Left ventricle myocardium superior (tissue), 1 donor: ENCODE results near the gene MAB21L4. TPM values are rescaled to one million over a fixed set of nuclear protein-coding genes. Genes with fewer than 3 reads are reported as not detected.

ENCODE experiments used
- ATAC-seq: fragments of 200-7000 bp; cut with Tn5 transposase; one replicate; pipeline ENCODE4 v1.9.1; 2020; ENCODE audit warnings: mild to moderate bottlenecking, moderate library complexity
- DNase-seq: peaks from one replicate; pipeline ENCODE4 v3.0.0-alpha.2; 2020
- intact Hi-C: fragments of 100-400 bp; cut with micrococcal nuclease; formaldehyde crosslinking; loops from one replicate; pipeline ENCODE4 v1.11.0; 2022
- total RNA-seq: library from RNA; stranded (reverse); fragmentation: NEBNext Ultra II Directional; extraction: Animal tissue kit (Norgen Biotek cat#: 25700); gene quantifications from one replicate; pipeline ENCODE4 v1.2.1, GENCODE V29; 2021
- donor health status: DM: no; HTN: yes; CAD: no; lungs with severe emphysema.

Gene MAB21L4
- total RNA-seq, 1 donor from 2014 or later = not detected

DNA sequence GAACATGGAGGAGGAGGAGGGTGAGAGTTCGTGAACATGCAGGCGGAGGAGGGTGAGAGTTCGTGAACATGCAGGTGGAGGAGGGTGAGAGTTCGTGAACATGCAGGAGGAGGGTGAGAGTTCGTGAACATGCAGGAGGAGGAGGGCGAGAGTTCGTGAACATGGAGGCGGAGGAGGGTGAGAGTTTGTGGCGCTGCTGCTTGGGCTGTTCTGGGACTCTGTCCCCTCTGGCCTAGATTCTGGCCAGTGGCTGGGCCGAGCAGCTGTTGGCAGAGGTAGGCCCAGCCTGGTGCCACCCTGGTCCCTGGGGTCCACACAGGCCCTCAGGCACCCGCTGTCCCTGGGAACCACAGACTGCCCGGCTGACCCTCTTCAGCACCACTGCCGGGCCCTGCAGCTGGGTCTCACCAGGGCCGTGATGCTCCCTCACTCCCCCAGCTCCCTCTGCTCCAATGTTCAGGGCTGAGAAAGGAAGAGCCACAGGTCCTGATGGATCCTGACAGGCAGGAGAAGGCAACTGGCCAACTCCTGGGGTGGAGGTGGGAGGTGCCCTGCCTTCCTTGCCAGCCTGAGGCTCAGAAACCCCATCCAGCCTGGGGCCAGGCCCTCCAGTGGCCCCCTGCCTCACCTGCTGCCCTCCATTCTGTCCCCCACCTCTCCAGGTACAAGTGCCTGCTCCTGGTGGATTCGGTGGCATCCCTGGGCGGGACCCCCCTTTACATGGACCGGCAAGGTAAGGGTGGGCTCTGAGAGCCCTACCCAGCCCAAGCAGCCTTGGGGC lies 23.4 kb downstream of the MAB21L4 start:
- ATAC-seq (no peak), DNase-seq (no peak)
- intact Hi-C loops = no loop called here

DNA sequence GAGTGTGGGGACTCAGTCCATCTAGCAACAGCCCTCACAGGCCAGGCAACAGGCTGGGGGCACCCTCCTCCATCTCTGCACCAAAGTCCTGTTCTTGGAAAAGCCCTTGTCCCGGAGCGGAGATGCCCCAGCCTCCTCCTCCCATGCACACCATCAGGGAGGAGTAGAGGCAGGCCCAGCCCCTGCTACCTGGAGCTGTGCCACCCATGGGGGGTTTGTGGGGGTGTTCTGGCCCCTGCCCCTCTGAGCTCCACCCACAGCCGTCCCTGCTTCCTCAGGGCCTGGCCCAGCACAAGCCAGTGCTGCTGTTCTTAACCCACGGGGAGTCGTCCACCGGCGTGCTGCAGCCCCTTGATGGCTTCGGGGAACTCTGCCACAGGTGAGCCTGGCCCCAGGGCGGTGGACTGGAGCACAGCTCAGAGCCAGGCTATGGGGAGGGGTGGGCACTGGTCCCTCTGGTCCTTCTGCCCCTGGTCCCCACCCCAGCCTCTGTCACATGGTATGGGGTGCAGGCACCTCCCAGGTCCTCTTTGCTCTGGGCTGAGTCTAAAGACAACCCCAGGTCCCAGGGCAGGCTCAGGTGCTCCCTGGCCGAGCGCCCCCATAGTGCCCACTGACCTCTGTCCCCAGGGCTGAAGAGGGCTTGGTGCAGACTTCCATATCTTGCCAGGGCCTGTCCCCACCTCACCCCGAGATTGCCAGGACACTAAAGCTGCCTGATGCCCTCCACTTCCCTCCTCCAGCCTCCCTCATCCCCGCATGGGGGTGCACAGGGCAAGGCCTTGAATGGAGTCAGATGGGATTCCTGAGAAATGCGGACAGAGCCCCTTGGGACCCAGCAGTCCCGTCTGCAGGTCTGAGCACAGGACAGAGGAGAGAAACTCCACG lies 24.6 kb downstream of the MAB21L4 start:
- intact Hi-C loops = no loop called here
- DNase-seq = no peak
- no peak for ATAC-seq

DNA sequence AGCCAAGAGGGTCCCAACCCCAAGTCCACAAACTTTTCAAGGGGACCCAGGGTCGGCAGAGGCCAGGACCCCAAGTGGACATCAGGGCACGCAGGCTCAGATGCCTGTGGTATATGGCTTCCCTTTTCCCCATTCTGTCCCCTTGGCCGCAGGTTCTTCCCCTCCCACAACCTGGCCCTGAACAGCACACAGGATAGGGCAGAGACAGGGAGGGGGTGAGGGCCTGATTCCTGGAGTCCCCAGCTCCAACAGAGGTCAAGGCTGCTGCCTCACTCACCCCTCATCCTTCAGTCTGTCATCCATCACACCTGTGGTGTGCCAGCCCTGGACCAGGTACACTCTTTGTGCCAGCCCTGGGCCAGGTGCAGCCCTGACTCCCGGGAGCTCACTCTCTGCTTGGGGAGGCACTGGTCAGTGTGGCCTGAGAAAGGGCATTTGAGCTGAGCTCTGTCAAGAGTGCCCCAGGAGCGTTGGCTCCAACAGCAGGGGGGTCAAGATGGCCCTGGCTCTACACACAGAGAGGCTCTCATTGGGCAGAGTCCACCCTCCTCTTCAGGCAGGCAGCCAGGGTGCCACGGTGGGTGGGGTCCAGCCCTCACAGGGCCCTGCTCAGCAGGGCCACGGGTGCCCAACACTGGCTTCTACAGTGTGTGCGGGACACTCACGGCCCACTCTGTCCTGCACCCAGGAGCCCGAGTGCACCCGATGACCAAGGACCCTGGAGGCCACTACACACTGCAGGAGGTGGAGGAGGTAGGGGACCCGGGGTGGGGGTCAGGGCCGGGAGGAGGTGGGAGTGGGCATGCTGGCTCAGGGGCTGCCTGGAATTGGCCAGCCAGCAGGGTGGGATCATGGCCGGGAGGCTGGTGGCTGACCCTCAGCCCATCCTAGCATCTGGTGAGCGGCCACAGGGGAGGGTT lies 25.7 kb downstream of the MAB21L4 start:
- DNase-seq = no peak
- intact Hi-C loops = no loop called here

DNA sequence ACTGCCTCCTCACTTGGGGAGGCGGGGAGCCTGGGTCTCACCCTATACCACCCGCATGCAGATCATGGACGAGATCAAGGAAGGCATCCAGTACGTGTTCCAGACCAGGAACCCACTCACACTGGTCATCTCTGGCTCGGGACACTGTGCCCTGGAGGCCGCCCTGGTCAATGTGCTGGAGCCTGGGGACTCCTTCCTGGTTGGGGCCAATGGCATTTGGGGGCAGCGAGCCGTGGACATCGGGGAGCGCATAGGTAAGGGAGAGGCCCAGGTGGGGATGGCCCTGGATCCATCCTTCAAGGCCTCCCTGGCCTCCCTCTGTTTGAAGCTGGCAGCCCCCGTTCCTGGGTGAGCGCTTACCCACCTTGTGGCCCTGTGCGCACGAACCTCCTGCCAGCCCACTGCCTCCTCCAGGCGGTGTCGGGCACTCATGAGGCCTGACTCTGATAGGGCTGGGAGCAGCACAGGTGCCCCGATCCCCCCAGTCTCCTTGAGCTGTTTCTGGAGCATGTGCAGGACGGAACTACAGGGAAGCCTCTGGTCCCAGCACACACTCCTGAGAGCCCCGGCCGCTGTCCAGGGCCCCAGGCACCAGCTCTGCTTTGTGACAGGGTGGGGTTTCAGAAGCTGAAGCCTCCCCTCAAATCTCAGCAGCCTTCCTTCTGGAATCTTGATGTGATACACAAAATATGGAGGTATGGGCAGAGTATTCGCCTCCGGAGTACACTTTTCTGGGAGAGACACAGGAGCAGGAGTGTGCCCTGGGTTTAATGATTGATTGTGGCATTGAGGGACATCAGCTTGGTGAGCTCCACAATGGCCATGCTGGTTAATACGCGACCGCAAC lies 26.6 kb downstream of the MAB21L4 start:
- ATAC-seq (no peak), DNase-seq (no peak)
- intact Hi-C loops = no loop called here

More for the DNA sequence above, 25.7 kb downstream of the MAB21L4 start:
- no peak for ATAC-seq

DNA sequence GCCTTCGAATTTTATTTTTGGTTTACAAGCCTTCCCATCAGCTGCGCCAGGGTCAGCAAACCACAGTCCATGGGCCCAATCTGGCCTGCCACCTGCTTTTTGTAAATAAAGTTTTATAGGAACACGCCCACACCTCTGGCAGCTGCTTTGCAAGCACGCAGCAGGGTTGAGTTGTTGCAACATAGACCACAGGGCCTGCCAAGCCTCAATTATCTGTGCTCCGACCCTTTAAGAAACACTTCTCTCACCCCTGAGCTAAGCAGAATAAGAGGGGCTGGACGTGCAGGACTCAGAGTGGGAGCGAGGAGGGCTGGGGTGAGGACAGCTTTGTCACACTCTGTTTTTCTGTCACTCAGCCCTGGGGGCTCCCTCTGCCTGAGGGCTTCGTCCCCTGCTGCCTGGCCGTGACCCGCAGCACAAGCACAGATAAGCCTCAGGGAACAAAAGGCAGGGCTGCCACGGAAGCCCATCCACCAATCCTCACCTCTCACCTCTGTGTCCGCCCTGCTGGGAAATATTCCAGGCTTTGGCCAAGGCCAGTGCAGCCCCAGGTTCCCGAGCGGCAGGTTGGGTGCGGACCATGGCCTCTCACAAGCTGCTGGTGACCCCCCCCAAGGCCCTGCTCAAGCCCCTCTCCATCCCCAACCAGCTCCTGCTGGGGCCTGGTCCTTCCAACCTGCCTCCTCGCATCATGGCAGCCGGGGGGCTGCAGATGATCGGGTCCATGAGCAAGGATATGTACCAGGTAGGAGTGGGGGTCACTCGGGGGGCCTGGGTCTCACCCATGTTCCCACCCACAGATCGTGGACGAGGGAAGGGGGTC lies 27.5 kb downstream of the MAB21L4 start, which contains the start of gene AGXT:
Gene AGXT, plus strand, starts transcription at position 539 of the 823 bp plus-strand sequence. Its CDS starts 42 bp downstream, at position 581.
- DNase-seq (no peak), ATAC-seq (no peak)
- intact Hi-C loops = no loop called here

DNA sequence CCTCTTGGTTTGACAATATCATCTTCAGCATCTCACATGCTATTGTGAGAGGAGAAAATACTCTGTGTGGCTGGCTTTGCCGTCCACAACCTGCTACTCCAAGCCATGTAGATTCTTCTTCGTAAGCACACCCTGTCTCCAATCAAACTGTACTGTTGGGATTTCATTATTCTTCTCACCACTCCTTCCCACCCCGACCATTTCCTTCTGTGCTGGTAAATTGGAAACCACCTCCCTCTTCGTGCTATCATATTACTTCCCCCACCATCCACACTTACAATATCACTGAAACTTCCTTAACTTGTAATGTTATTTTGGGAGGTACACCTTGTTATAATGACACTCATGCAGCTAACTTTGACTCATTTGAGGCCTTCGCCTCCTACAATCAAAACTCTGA lies 30.6 kb downstream of the MAB21L4 start:
- DNase-seq = no peak
- ATAC-seq = no peak
- intact Hi-C loops = no loop called here

DNA sequence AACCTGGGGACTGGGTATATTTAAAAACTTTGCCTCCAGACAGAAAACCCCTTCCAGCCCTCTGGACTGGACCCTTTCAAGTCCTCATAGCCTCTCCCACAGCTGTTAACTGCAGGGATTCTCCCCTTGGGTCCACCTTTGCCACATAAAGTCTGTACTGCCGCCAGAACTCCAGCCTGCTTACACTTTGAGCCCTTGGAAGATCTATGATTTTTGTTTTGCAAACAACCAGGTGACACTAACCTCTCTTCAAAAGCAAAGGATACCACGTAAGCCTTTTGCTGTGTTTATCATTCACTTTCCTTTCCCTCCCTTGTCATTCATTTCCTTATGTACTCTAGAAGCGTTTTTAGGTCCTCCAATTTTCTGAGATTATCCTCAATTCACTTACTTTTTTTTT lies 31.5 kb downstream of the MAB21L4 start:
- intact Hi-C loops = no loop called here
- no peak for DNase-seq
- no peak for ATAC-seq

DNA sequence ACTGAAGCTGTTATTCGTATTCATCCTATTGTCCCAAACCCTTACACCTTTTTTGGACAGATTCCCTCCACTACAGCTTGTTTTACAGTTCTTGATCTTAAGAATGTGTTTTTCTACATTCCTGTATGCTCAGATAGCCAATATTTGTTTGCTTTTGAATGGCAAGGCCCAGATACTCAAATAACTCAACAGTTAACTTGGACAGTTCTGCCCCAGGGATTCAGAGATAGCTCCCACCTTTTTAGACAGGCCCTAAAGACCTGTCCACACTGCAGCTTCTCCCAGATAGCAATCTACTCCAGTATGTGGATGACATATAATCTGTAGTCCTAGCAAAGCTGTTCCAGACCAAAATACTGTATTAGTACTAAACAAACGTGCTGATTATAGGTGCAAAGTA lies 34.4 kb downstream of the MAB21L4 start:
- ATAC-seq = no peak
- DNase-seq = no peak
- intact Hi-C loops = no loop called here

DNA sequence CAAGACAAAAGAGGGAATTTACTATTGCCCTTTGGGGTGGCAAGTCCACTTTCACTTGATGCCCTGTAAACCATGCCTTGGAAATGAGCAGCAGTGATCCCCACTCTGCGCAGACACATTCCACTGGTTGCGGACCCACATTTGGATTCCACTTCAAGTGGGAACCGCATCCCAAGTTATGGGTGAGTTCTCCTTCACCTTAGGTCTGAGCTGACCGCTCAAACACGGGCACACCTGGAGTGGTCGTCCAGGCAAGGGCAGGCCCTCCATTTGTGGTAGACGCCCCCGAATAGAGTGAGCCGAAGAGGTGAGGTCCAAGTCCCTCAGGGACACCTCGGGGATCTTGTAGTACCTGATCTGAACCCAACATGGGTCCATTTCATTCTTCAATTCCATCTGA lies 37.1 kb downstream of the MAB21L4 start:
- intact Hi-C loops = no loop called here
- DNase-seq (no peak), ATAC-seq (no peak)

DNA sequence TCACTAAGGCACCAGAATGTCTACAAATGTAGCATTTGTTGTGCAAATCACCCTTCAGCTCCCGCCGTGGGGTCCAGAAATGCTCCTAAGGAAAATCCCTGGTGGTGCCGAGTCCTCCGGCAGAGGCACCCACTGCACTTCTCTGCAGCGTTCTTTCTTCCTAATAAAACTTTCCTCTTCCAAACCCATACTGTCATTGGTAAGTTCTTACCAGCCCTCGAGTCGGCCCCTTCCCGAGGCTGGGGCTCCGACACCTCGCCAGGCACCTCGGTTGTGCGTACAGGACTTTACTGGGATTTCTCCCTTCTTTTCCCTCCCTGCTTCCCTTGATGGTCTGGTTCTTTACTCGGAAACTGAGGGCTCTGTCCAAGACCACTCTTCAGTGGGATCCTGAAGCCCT lies 37.6 kb downstream of the MAB21L4 start:
- ATAC-seq (no peak), DNase-seq (no peak)
- intact Hi-C loops = no loop called here

DNA sequence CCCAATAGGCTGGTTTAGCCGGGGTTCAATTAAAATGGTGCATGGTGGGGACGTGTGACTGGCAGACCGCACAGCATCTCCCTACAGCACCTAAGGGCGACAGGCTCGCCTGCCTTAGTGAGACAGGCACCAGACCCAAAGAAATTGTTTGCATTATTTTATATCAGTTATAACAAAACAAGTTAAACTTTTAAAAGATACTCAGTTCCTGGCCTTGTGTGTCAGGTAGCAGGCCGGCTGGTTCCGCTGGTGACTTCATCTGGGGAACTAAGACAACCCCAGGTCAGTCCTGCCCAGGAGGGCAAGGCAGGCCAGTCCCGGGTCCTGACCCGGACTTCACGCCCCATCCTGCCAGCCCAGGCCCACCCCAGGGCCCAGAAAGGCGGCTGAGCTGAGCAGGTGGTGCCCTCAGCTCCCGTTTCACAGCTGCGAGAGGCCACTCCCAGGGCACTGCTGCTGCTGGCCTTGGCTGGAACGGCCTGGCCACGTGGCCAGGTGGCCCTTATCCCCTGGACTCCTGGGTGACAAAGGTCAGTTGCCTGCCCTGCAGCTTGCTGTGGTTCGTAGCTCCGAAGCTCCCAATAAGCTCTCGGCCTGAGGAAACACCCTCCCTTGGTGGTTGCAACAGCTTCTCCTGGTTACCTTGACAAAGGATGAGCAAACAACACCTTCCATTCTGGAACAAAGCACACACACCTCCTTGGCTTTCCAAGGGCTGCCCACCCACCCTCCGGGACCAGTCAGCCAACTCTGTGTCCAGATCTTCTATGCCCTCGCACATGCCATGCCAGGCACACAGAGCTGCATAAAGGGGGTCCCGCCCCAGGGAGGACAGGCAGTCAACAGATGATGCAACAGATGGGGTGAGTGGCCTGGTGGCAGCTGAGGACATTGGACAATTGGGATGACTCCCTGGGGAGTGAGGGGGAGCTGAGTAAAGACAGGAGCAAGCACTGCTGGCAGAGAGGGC lies 38.6 kb downstream of the MAB21L4 start:
- no peak for ATAC-seq
- intact Hi-C loops = no loop called here

DNA sequence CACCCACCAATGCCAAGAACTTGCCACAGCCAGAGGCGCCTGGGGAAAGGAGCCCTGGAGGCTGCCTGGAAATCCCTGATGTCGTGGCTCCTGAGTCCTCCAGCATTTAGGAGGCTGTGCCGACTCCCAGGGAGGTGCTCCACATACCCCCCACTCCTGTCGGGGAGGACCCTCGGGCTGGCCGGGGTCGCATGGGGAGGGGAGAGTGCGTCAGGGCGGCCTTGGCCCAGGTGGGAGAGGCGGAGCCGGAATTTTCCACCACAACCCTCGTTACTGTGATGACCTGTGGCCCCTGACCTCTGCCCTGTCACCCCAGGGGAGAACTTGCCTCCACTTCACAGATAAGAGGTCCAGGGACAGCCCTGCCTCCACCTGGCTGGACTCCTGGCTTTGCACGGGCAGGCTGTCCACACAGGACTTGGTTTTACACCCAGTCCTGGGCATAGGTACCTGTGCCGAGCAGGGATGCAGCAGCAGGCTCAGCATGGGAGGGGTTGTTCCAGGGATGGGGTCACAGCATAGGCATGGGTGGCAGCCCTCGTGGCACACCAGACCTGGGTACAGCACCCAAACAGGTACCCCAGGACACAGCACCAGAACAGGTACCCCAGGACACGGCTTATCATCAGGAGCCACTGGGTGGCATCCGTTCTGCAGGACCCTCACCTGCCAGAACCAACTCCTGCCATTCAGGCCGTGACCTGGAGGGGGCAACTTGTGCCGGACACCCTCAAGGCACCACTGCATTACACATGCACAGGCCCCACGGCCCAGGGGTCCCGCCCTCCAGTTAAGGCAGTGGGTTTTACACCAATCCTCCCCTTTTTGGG lies 39.6 kb downstream of the MAB21L4 start:
- no peak for ATAC-seq
- DNase-seq = no peak
- intact Hi-C loops = no loop called here

More for the DNA sequence above, 38.6 kb downstream of the MAB21L4 start:
- no peak for DNase-seq

DNA sequence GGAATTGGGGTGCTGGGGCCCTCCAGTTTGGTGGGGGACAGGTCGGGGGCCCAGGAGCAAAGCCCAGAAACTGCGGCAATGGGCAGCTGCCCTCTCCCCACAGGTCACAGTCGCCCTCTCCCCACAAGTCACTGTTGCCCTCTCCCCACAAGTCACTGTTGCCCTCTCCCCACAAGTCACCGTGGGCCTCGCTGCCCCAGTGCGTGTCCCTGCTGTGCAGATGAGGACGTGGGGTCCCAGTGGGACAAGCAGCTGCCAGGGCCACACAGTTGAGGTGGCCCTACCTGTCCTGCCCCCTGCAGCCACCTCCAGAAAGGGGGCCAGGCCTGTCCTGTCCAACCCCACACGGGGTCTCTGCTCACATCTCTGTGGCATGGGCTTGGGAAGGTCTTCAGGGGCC lies 40.3 kb downstream of the MAB21L4 start:
- DNase-seq (no peak), ATAC-seq (no peak)
- intact Hi-C loops = no loop called here

DNA sequence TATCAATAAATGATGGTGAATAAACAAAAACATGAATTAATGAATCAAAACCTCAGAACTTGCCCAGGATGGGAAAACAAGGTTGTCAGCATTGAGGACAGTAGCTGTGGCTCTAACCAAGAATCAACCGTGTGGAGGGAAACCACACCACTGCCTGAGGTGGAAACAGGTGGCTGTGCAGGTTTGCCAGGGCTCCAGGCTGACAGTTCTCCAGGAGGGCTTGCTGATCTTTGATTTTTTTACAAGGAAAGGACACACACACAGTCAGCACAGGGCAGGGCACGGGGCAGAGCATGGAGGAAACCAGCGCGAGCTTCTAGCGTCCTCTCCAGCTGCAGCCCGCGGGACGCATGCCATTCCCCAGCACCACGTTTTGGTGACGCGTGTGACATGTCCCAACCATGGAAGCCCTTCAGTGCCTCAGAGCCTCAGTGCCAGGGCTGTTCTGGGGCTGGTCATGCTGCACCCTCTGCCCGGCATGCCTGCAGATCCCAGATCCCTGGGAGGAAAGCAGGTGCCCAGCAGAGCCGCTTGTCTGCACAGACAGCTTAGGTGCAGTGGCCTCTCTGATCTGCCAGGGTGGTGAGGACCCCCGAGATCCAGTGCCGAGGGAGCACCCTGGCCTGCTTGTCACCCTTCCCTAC lies 43.2 kb downstream of the MAB21L4 start:
- DNase-seq = no peak
- ATAC-seq = no peak
- intact Hi-C loops = no loop called here
